Measurements from ENCODE around the gene PIK3CD.
"Not testable (repeated sequence)": the region's sequence is repeated elsewhere in the genome, so short reads cannot be mapped to it uniquely, and the experiment has no call there.

PIK3CD gene

GRCh38 chr1:9729523-9729922 is 78.0 kb downstream of the PIK3CD start:
- no peak for TF ChIP-seq GATA1 (IDR thresholded peaks at IDR 0.05; ENCODE audit: low read depth, low read length)
- no peak for TF ChIP-seq POLR2A (IDR thresholded peaks at IDR 0.05; ENCODE audit: low read length)
- DNase-seq: no peak

GRCh38 chr1:9730096-9730901 is 78.8 kb downstream of the PIK3CD start:
- TF ChIP-seq POLR2A (IDR thresholded peaks at IDR 0.05; ENCODE audit: low read length) (no peak), GATA1 (IDR thresholded peaks at IDR 0.05; ENCODE audit: low read depth, low read length) (no peak)
- DNase-seq: no peak

GRCh38 chr1:9731051-9731537 is 79.6 kb downstream of the PIK3CD start:
- no peak for DNase-seq
- no peak for TF ChIP-seq POLR2A (IDR thresholded peaks at IDR 0.05; ENCODE audit: low read length)
- TF ChIP-seq GATA1 (IDR thresholded peaks at IDR 0.05; ENCODE audit: low read depth, low read length): no peak

GRCh38 chr1:9731561-9731960 is 80.0 kb downstream of the PIK3CD start:
- TF ChIP-seq POLR2A (IDR thresholded peaks at IDR 0.05; ENCODE audit: low read length) (no peak), GATA1 (IDR thresholded peaks at IDR 0.05; ENCODE audit: low read depth, low read length) (no peak)

GRCh38 chr1:9732123-9732971 is 80.8 kb downstream of the PIK3CD start:
- TF ChIP-seq POLR2A (IDR thresholded peaks at IDR 0.05; ENCODE audit: low read length): no peak
- TF ChIP-seq GATA1 (IDR thresholded peaks at IDR 0.05; ENCODE audit: low read depth, low read length): no peak
- no peak for DNase-seq

More at GRCh38 chr1:9731561-9731960, 80.0 kb downstream of the PIK3CD start:
- DNase-seq: no peak

- no peak for TF ChIP-seq GATA1 (IDR thresholded peaks at IDR 0.05; ENCODE audit: low read depth, low read length)
- no peak for TF ChIP-seq POLR2A (IDR thresholded peaks at IDR 0.05; ENCODE audit: low read length)
- no peak for DNase-seq
These were observed 81.7 kb downstream of the PIK3CD start for GRCh38 chr1:9733160-9733789.

- TF ChIP-seq GATA1 (IDR thresholded peaks at IDR 0.05; ENCODE audit: low read depth, low read length) (no peak), POLR2A (IDR thresholded peaks at IDR 0.05; ENCODE audit: low read length) (no peak)
- no peak for DNase-seq
These were observed 84.3 kb downstream of the PIK3CD start for GRCh38 chr1:9735800-9736199.

GRCh38 chr1:9736241-9736640 is 84.7 kb downstream of the PIK3CD start:
- no peak for DNase-seq
- TF ChIP-seq GATA1 (IDR thresholded peaks at IDR 0.05; ENCODE audit: low read depth, low read length): no peak
- no peak for TF ChIP-seq POLR2A (IDR thresholded peaks at IDR 0.05; ENCODE audit: low read length)

- no peak for TF ChIP-seq GATA1 (IDR thresholded peaks at IDR 0.05; ENCODE audit: low read depth, low read length)
- no peak for TF ChIP-seq POLR2A (IDR thresholded peaks at IDR 0.05; ENCODE audit: low read length)
These were observed 85.5 kb downstream of the PIK3CD start for GRCh38 chr1:9737057-9737456.

GRCh38 chr1:9737671-9738070 is 86.1 kb downstream of the PIK3CD start:
- no peak for DNase-seq
- TF ChIP-seq GATA1 (IDR thresholded peaks at IDR 0.05; ENCODE audit: low read depth, low read length) (no peak), POLR2A (IDR thresholded peaks at IDR 0.05; ENCODE audit: low read length) (no peak)

More at GRCh38 chr1:9737057-9737456, 85.5 kb downstream of the PIK3CD start:
- no peak for DNase-seq

- no peak for DNase-seq
These were observed 92.7 kb downstream of the PIK3CD start for GRCh38 chr1:9744106-9744799.

GRCh38 chr1:9746211-9746610 is 94.7 kb downstream of the PIK3CD start:
- no peak for DNase-seq
- TF ChIP-seq POLR2A (IDR thresholded peaks at IDR 0.05; ENCODE audit: low read length): no peak
- TF ChIP-seq GATA1 (IDR thresholded peaks at IDR 0.05; ENCODE audit: low read depth, low read length): no peak

More at GRCh38 chr1:9744106-9744799, 92.7 kb downstream of the PIK3CD start:
- no peak for TF ChIP-seq POLR2A (IDR thresholded peaks at IDR 0.05; ENCODE audit: low read length)
- TF ChIP-seq GATA1 (IDR thresholded peaks at IDR 0.05; ENCODE audit: low read depth, low read length): no peak

- TF ChIP-seq GATA1 (IDR thresholded peaks at IDR 0.05; ENCODE audit: low read depth, low read length) (no peak), POLR2A (IDR thresholded peaks at IDR 0.05; ENCODE audit: low read length) (no peak)
- no peak for DNase-seq
These were observed 95.1 kb downstream of the PIK3CD start for GRCh38 chr1:9746651-9747050.

GRCh38 chr1:9748391-9748790 is 96.9 kb downstream of the PIK3CD start:
- DNase-seq: not testable (repeated sequence)

Measured in erythroblast (primary cell).